Measurements from ENCODE around the gene B4GALNT2.
"Not testable (repeated sequence)": the region's sequence is repeated elsewhere in the genome, so short reads cannot be mapped to it uniquely, and the experiment has no call there.

The B4GALNT2 gene

DNA sequence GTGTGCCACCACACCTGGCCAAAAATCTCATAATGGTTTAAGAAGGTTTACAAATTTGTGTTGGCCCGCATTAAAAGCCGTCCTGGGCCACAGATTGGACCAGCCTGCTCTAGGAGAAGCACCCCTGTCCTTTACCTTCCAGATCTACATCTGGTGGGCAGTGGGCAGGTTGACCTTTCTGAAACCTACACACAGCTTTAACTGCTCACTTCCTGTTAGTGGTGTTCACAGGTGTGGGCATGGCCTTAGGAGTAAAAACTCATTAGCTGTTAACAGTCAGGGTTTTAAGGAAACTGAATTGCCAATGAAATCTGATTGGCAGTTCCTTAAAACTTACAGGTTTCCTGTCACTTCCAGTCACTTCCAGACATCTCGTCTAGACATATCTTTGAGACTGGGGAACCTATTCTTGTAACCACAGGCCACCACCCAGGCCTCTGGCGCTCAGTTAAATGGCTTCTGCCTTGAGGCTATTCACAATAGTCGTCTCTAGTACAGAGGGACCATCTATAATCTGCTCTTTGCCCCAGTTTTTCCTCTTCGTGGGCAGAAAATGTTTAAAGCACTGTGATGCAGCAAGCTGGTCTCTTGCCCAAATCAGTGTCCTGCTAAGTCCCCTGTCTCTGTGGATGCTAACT, 48.5 kb downstream of the B4GALNT2 start:
- no peak for DNase-seq (ENCODE audit: low read depth in 2 of 2)

DNA sequence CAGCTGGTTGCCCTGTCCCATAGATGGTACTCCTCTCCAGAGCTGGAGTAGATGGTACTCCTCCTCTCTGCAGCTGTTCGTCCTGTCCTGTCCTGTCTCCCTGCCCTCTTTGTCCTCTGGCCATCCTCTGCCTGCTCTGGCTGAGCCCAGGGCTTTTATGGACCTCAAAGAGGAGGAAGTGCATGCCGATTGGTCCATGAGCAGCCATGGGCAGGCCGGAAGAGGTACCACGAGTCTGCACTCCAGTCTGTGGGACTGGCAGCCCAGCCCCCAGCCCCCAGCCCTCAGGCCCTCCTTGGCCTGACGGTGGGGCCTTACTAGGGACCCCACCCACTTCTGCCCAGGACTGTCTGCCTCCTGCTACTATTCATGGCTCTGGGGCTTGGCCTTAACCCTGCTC, 50.8 kb downstream of the B4GALNT2 start:
- DNase-seq (ENCODE audit: low read depth in 2 of 2), result no peak

DNA sequence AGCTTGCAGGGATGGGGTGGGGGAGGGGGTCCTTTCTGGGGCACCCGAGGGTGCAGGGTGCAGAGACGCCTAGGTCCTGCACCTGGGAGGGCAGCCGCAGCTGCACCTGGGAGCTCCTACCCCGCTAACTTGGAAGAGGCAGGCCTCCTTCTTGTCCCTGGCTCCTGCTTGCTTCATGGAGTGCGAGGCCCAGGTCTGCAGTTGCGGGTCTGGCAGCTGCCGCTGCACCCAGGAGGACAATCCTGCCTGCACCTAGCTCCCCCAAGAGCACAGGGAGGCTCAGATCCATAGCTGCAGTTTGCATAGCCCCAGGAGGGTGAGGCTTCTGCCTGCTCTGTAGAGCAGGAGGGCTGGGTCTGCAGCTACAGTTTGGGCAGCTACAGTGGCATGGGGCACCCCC, 51.2 kb downstream of the B4GALNT2 start:
- DNase-seq (ENCODE audit: low read depth in 2 of 2), result no peak

DNA sequence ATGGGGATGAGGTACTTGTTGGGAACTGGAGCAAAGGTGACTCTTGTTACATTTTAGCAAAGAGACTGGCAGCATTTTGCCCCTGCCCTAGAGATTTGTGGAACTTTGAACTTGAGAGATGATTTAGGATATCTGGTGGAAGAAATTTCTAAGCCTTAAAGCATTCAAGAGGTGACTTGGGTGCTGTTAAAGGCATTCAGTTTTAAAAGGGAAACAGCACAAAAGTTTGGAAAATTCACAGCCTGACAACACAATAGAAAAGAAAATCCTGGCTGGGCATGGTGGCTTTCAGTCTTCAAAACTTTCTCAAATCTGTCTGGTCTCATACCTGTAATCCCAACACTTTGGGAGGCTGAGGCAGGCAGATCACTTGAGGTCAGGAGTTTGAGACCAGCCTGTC, 52.0 kb downstream of the B4GALNT2 start:
- not testable (repeated sequence) for DNase-seq (ENCODE audit: low read depth in 2 of 2)

DNA sequence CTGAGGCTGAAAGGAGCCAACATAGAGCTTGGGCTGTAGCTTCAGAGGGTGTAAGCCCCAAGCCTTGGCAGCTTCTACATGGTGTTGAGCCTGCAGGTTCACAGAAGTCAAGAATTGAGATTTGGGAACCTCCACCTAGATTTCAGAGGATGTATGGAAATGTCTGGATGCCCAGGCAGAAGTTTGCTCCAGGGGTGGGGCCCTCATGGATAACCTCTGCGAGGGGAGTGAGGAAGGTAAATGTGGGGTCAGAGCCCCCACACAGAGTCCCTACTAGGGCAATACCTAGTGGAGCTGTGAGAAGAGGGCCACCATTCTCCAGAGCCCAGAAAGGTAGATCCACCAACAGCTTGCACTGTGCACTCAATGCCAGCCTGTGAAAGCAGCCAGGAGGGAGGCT, 52.8 kb downstream of the B4GALNT2 start:
- not testable (repeated sequence) for DNase-seq (ENCODE audit: low read depth in 2 of 2)

DNA sequence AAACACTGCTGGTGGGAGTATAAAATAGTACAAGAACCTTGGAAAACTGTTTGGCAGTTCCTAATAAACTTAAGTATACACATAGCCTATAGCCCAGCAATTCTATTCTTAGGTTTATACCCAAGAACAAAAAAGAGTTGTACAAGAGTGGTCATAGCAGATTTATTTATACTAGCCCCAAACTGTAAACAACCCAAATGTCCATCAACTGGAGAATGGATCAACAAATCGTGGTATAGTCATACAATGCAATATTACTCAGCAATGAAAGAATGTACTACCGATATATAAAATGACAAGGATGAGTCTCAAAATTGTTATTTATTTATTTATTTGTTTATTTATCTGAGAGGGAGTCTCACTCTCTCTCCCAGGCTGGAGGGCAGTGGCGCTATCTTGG, 54.7 kb downstream of the B4GALNT2 start:
- no peak for DNase-seq (ENCODE audit: low read depth in 2 of 2)

DNA sequence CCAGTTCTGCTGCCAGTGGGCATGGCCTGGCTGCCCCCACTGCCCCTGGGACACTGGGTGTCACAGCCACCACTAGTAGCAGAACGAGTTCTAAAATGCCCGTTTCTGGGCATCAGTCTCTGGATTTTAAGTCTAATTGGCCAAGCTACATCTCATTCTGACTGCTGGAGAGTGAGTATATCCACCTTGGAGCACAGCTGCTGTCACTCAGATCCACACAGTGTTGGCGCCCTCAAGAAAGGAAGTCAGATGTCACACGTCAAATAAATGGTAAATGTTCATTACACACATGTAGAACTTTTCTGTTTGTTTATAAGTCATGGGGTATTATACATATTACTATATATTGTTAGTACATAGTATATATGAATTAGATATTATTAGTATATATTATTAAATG, 58.4 kb downstream of the B4GALNT2 start:
- no peak for DNase-seq (ENCODE audit: low read depth in 2 of 2)

DNA sequence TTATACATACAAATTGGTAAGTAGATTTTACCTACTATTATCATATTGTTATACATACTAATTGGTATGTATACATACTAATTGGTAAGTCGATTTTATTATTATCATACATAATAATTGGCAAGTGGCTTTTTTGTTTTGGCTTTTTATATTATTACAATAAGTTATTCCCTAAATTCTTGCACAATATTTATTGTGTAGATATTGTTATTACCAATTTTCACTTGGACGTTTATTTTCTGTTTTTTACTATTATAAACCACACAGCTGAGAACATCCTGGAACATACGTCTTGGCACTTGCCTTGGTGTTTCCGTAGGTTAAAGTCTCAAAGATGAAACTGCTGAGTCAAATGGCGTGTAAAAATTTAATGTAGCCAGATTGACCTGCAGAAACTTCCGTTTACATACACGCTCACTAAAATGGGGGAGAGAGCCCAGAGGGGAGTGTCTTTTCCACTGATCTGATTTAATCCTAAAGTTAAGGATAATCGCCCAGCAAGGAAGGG, 58.9 kb downstream of the B4GALNT2 start:
- DNase-seq (ENCODE audit: low read depth in 2 of 2), result no peak

DNA sequence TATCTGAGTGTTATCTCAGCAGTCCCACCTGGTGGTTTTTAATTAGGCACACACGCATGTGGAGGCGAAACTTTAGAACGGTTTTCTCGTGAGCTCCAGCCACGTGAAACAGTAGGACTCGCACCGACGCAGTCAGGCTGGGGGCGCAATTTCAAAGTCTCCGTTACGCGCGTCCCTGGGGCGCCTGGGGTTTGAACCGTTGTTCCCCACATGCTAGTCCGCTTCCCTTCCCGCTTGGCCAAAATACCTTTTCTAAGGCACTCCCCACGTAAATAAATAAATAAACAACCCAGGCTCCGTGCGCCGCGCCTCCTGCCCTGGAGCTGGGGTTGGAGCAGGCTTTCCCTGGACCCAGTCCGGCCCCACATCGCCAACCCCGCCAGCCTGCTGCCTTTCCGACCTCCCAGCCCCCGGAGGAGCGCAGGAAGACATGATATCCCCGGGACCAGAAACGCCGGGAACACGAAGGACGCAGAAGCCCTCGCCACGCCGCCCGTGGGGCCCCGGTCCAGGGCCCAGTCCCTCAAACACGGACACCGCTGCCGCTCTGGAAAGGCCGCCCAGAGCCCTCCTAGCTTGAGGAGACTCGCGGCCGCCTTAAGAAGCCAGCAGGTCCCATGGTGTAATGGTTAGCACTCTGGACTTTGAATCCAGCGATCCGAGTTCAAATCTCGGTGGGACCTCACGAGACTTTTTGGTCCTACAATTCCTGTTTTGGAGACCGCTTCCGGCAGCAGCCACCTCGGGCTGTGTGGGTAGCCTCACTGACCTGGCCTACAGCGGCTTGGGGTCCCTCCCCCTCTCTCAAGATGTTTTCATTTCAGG, 59.6 kb downstream of the B4GALNT2 start:
- peak; percentile 84 to 91 for DNase-seq (ENCODE audit: low read depth in 2 of 2)

DNA sequence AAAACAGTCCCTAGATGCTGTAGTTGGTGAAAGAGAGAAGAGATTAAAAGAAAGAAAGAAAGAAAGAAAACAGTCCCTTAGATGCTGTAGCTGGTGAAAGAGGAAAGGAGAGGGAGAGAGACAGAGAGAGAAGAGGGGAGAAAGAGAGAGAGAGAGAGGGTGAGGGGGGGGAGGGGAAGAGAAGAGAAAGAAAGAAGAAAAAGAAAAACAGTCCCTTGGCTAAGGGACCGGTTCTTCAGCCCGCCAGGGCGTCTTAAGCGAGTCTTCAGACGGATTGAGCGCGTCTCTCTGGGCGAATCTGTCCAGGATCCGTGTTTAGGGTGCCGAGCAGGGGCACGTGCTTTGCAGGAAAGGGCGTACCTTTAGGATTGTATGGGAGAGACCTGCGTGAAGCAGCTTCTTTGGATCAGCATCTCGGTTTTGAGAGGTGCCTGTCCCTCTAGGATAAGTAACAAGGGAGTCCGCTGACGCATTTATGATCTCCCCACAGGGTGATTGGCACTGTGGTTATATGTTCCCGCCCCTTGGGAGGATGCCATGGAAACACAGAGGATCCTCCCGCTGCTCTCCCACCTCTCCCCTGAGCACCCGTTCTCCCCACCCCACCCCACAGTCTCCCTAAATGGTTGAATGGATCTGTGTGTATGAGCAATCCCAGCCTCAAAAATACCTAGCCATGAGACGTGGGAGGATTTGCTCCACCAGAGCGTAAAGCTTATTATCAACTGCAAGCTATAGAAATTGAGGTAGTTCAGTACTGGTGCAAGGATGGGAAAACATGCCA, 61.1 kb downstream of the B4GALNT2 start:
- no peak for DNase-seq (ENCODE audit: low read depth in 2 of 2)

DNA sequence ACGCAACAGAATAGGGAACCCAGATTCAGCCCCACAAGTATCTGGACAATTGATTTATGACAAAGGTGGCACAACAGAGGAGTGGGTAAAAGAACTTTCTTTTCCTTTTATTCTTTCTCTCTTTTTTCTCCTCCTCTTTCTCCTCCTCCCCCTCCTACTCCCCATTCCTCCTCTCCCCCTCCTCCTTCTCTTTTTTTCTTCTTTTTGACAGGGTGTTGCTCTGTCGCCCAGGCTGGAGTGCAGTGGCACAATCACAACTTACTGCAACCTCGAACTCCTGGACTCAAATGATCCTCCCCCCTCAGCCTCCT, 61.7 kb downstream of the B4GALNT2 start:
- DNase-seq (ENCODE audit: low read depth in 2 of 2), result no peak

DNA sequence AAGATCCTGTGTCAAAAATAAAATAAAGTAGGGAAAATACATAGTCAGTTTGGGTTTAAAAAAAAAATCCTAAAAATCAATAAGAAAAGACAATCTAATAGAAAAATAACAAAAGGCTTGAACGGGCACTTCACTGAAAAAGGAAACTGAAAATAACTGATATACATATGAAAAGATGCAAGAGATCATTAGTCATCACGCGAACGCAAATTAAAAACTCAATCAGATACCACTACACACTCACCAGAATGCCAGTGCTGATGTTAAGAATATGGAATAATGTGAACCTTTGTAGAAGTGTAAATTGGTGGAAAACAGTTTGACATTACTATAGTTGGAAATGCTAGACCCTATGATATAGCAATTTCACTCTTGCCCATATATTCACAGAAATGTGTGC, 63.2 kb downstream of the B4GALNT2 start:
- no peak for DNase-seq (ENCODE audit: low read depth in 2 of 2)

DNA sequence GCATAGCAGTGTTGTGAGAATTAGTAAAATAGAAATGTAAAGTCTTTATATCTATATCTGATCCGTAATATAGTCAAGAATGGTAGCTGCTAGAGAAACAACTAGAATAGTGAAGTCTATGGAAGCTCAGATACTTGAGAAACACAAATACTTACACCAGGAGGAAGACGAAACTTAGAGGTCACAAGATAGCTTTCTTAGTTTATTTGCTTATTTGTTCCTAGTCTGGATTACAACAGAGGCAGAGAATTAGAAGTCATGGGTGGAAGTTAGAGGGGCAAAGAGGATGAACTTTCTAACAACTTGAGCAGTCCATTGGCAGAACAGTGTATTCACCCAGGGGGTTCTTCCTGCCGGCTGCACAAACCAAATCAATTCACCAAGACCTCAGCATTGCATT, 64.0 kb downstream of the B4GALNT2 start:
- DNase-seq (ENCODE audit: low read depth in 2 of 2), result no peak

DNA sequence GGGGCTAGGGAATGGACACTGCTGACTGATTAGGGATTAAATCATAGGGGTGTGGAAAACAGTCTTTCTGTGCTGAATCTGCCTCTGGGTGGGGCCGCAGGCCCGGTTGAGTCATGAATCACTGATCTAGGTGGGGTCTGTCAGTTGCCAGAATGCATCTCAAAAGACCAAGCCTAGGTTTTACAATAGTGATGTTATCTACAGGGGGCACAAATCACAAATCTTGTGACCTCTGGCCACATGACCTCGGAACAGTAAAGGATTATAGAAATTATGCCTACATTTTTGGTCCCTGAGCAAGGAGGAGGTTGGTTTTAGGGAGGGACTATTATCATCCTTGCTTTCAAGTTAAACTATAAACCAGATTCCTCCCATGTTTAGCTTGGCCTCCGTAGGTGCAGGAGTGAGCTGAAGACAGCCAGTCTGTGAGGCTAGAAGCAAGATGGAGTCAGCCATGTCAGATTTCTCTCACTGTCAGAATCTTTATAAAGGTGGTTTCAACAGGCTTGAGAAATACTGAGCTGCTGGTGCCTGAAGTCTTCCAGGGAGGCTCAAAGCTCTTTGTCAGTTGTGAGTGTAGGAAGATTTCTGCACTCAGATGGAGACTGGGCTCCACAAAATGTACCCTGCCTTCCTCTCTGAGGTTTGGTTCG, 64.9 kb downstream of the B4GALNT2 start:
- DNase-seq (ENCODE audit: low read depth in 2 of 2), result no peak

DNA sequence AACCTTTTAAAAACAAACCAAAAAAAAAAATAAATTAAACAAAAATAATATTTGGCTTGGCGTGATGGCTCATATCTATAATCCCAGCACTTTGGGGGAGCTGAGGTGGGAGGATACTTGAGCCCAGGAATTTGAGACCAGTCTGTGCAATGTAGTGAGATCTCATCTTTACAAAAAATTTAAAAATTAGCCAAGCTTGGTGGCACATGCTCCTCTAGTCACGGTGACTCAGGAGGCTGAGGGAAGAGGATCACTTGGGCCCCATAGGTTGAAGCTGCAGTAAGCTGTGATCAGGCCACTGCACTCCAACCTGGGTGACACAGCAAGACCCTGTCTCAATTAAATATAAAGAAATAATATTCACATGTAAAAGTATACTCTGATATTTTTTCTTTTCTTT, 65.6 kb downstream of the B4GALNT2 start:
- no peak for DNase-seq (ENCODE audit: low read depth in 2 of 2)

DNA sequence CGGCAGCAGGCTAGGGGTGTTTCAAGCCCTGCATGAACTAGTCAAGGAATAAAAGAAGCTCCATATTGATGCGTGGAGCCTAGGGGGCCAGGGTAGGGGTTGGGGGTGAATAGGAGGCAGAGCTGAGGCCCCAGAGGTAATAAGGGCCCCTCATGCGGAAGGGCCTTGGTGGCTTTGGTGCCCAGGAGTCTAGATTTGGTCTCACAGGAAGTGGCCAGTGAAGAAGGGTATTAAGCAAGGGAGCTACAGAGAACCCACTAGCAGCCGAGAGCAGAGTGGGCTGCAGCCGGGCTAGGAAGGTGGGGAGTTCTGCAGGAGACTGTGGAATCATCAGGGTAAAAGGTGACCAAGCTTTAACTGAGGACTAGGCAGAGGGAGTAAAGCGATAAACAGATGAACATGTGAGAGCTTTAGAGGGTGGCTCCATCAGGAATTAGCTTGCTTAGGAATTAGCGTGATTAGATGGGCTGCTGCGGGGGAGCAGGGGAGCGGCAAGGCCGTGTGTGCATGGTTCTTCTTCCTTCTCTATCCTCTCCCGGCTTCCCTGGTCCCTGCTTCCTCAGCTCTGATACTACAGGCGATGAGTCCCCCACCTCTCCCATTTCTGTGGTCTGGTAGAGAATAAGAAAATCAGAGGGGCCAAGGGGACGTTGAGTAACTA, 68.0 kb downstream of the B4GALNT2 start:
- no peak for DNase-seq (ENCODE audit: low read depth in 2 of 2)

DNA sequence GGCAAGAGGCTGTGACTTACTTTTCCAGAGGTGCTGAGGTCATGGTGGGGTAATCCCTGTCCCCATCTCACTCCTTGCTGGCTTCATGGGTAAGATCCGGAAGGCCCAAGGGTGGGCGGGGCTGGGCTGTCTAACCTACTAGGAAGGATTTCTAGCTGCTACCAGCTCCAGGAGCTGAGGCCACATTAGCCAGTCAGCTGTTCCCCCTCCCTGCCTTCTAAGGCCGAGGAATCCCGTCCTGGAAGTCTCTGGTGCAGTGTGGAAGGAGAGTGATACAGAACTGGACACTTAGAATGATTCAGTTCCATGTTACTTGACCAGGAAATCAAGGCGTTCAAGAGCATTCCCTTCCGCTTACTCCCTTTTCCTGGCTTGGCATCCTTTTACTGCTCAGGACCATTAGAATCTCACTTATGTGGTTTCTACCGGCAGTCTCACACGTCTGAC, 68.9 kb downstream of the B4GALNT2 start:
- no peak for DNase-seq (ENCODE audit: low read depth in 2 of 2)

DNA sequence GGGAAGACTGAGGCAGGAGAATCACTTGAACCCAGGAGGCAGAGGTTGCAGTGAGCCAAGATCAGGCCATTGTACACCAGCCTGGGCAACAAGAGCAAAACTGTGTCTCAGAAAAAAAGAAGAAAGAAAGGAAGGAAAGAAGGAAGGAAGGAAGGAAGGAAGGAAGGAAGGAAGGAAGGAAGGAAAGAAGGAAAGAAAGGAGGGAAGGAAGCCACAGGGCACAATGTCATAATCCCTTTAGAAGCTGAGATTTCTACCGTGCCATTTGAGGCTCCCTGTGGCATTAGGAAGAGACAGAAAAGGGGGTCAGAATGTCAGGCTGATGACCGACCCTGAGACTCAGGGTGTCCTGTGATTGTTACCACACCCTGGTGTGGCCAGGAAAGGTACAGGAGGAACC, 71.2 kb downstream of the B4GALNT2 start:
- no peak for DNase-seq (ENCODE audit: low read depth in 2 of 2)

DNA sequence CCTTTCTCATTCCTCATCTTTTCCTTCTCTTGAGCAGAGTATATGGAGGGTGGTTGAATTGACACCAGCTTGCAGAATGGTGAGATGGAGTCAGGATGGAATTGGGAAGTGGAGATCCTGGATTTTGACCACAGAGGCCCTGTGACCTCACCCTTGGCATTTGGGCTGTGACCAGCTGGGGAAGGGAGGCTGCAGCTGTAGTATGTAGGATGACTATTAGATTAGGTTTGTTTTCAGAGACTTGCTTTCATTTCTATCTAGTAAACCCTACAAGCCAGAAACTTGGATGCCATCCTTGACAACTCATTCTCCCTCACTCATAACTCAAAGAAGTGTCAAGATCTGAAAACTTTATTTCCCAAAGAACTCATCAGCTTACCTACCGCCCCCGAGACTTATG, 71.9 kb downstream of the B4GALNT2 start:
- no peak for DNase-seq (ENCODE audit: low read depth in 2 of 2)

DNA sequence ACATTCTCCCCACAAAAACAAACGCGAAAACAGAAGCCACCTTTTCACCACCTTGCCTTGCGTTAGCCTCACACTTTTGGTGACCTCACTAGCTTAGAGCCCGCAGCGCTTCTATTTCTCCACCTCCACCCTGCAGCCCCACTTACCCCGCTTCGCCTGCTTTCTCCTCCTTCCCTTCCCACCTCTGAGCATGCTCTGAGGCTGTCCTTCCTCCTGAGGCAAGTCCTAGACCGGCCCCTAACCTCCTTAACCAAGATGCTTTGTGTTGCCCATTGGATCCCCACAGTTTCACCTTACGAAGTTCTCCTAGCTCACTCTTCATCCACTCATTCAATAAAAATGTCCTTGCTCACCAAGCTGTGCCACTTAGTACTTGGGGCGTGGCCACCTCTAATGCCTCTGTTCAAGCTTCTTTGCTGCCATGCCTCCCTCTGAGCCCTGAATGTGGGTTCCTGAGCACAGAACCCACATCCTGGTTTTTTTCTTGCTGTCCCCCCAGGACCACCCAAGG, 76.5 kb downstream of the B4GALNT2 start:
- no peak for DNase-seq (ENCODE audit: low read depth in 2 of 2)
